HepG2 (cell line): ENCODE data around the gene KIF17. TPM values are rescaled to one million over a fixed set of nuclear protein-coding genes. Genes with fewer than 3 reads are reported as not detected.
A peak's percentile ranks its signal among the peaks of the same experiment; 100 is the strongest.

Source experiments
- ATAC-seq: fragments of 200-7000 bp; cut with Tn5 transposase; 3 replicates; pipeline ENCODE4 v1.9.1; 2020; ENCODE audit warnings: mild to moderate bottlenecking, moderate library complexity
- BruUV-seq: library from RNA; stranded (reverse); fragments of 400-500 nt; replicated peaks from 2 replicates; lab custom pipeline; 2021; lab: Mats Ljungman, UMichigan
- CTCF ChIA-PET: fragments of 300-600 bp; formaldehyde crosslinking; extraction: SDS; loops from one replicate; lab custom pipeline; 2021; ENCODE audit warnings: low total read pairs, inconsistent platforms, low intra/inter-chr PET ratio; lab: Yijun Ruan, JAX
- POLR2A ChIA-PET: fragments of 350-600 bp; sonication (Branson Sonifier 250); formaldehyde crosslinking; loops from one replicate; lab custom pipeline; 2020; ENCODE audit warnings: antibody characterized with exemption, inconsistent platforms; lab: Yijun Ruan, JAX
- DNase-seq: peaks from one replicate; pipeline ENCODE4 v3.0.0-alpha.2; 2015; ENCODE audit warnings: low spot score
- FAIRE-seq: peaks from 3 replicates; lab custom pipeline; 2011; peaks lifted over from hg19 to GRCh38; lab: Jason Lieb, UNC
- H2AFZ ChIP-seq: one replicate; pipeline ENCODE4 v1.6.1; 2011; ENCODE audit warnings: low read length, inconsistent platforms
- H3K27ac ChIP-seq: fragments of 300-600 bp; 3 replicates; pipeline ENCODE4 v1.8.0; 2011; ENCODE audit warnings: mixed run types, mild to moderate bottlenecking, mixed read lengths, low read length, inconsistent platforms; ENCODE audit not compliant: insufficient read depth; ENCODE audit errors: extremely low read length
- H3K27me3 ChIP-seq, 2 experiments: fragments of 200-600 bp in 1 of 2; 2 replicates in 1 of 2; 3 replicates in 1 of 2; pipeline versions ENCODE4 v1.6.0 to v1.8.0; 2011; ENCODE audit warnings: low read length in 2 of 2, mild to moderate bottlenecking in 2 of 2, moderate library complexity in 2 of 2, inconsistent platforms in 1 of 2; ENCODE audit not compliant: insufficient read depth in 2 of 2, control insufficient read depth in 1 of 2
- H3K36me3 ChIP-seq, 2 experiments: fragments of 200-600 bp in 1 of 2; replicated peaks in 1 of 2; 2 replicates in 1 of 2; 3 replicates in 1 of 2; pipeline versions ENCODE4 v1.5.1 to v1.8.0; 2011; ENCODE audit warnings: low read length in 2 of 2, inconsistent platforms in 1 of 2; ENCODE audit not compliant: insufficient read depth in 2 of 2, control insufficient read depth in 1 of 2
- H3K4me1 ChIP-seq: 2 replicates; pipeline ENCODE4 v1.5.1; 2012; ENCODE audit warnings: low read length, inconsistent platforms; ENCODE audit not compliant: insufficient read depth
- H3K4me2 ChIP-seq: 2 replicates; pipeline ENCODE4 v1.6.0; 2011; ENCODE audit warnings: low read depth, low read length, inconsistent platforms
- H3K4me3 ChIP-seq, 3 experiments: fragments of 200-600 bp in 1 of 3; sonication (generic), shearing (Covaris generic) in 1 of 3; replicated peaks in 1 of 3; 2 replicates each; pipeline ENCODE4 v1.5.1; 2011 to 2016; ENCODE audit warnings: low read length in 3 of 3, inconsistent platforms in 2 of 3, low read depth in 2 of 3, mild to moderate bottlenecking in 2 of 3, control low read depth in 1 of 3, mixed read lengths in 1 of 3; ENCODE audit not compliant: insufficient read depth in 1 of 3
- H3K79me2 ChIP-seq: one replicate; pipeline ENCODE4 v1.6.1; 2011; ENCODE audit warnings: low read length, inconsistent platforms; ENCODE audit not compliant: insufficient read depth
- H3K9ac ChIP-seq: 2 replicates; pipeline ENCODE4 v1.6.0; 2011; ENCODE audit warnings: mild to moderate bottlenecking, low read depth, low read length, inconsistent platforms; ENCODE audit not compliant: insufficient read depth
- H3K9me3 ChIP-seq: 2 replicates; pipeline ENCODE4 v1.5.1; 2012; ENCODE audit warnings: mild to moderate bottlenecking, low read length
- H4K20me1 ChIP-seq: 2 replicates; pipeline ENCODE4 v1.6.0; 2011; ENCODE audit warnings: inconsistent platforms, mild to moderate bottlenecking, low read length, moderate library complexity; ENCODE audit not compliant: insufficient read depth
- CERS6 ChIP-seq: sonication (generic); formaldehyde crosslinking; IDR thresholded peaks from 2 replicates; pipeline ENCODE4 v1.5.0; 2020; ENCODE audit warnings: missing genetic modification reagents
- E2F1 ChIP-seq: sonication (generic); formaldehyde crosslinking; IDR thresholded peaks from 2 replicates; pipeline ENCODE4 v1.5.0; 2020; ENCODE audit warnings: missing genetic modification reagents
- ELF4 ChIP-seq: sonication (generic); formaldehyde crosslinking; IDR thresholded peaks from 2 replicates; pipeline ENCODE4 v1.5.0; 2020; ENCODE audit warnings: missing genetic modification reagents, mild to moderate bottlenecking, moderate library complexity, borderline replicate concordance
- ESRRA ChIP-seq: sonication (generic); formaldehyde crosslinking; IDR thresholded peaks from 2 replicates; pipeline ENCODE4 v1.5.1; 2020; ENCODE audit warnings: mild to moderate bottlenecking, low read depth, missing genetic modification reagents
- ETS1 ChIP-seq: sonication (generic); formaldehyde crosslinking; IDR thresholded peaks from 2 replicates; pipeline ENCODE4 v1.4.0; 2020; ENCODE audit warnings: missing genetic modification reagents
- FOSL1 ChIP-seq: sonication (generic); formaldehyde crosslinking; IDR thresholded peaks from 2 replicates; pipeline ENCODE4 v1.9.0; 2021; ENCODE audit warnings: missing genetic modification reagents, borderline replicate concordance
- GTF2F1 ChIP-seq: fragments of 150-350 bp; IDR thresholded peaks from 2 replicates; pipeline ENCODE4 v1.6.1; 2014; ENCODE audit warnings: low read length
- KDM2A ChIP-seq: sonication (generic); formaldehyde crosslinking; IDR thresholded peaks from 2 replicates; pipeline ENCODE4 v1.4.0; 2020; ENCODE audit warnings: low read depth, missing genetic modification reagents, borderline replicate concordance
- ONECUT2 ChIP-seq: sonication (generic); formaldehyde crosslinking; IDR thresholded peaks from 2 replicates; pipeline ENCODE4 v1.4.0; 2020; ENCODE audit warnings: missing genetic modification reagents
- SALL1 ChIP-seq: sonication (generic); formaldehyde crosslinking; IDR thresholded peaks from 2 replicates; pipeline ENCODE4 v1.8.0; 2022; ENCODE audit warnings: mild to moderate bottlenecking, missing genetic modification reagents
- SP2 ChIP-seq: sonication (generic); formaldehyde crosslinking; IDR thresholded peaks from 2 replicates; pipeline ENCODE4 v1.5.1; 2020; ENCODE audit warnings: mild to moderate bottlenecking, missing genetic modification reagents
- TEAD3 ChIP-seq: optimal IDR thresholded peaks from 2 replicates; pipeline ENCODE3; 2016; ENCODE audit warnings: borderline replicate concordance
- TIGD3 ChIP-seq: sonication (generic); formaldehyde crosslinking; IDR thresholded peaks from 2 replicates; pipeline ENCODE4 v1.5.1; 2020; ENCODE audit warnings: mild to moderate bottlenecking, missing genetic modification reagents, borderline replicate concordance
- ZBTB7B ChIP-seq: sonication (generic); formaldehyde crosslinking; IDR thresholded peaks from 2 replicates; pipeline ENCODE4 v1.4.0; 2020; ENCODE audit warnings: missing genetic modification reagents
- ZNF143 ChIP-seq: sonication (generic); formaldehyde crosslinking; IDR thresholded peaks from 2 replicates; pipeline ENCODE4 v1.4.0; 2020; ENCODE audit warnings: missing genetic modification reagents
- ZNF232 ChIP-seq: sonication (generic); formaldehyde crosslinking; IDR thresholded peaks from 2 replicates; pipeline ENCODE4 v1.4.0; 2020; ENCODE audit warnings: missing genetic modification reagents, borderline replicate concordance
- ZNF383 ChIP-seq: sonication (generic); formaldehyde crosslinking; IDR thresholded peaks from 2 replicates; pipeline ENCODE4 v1.4.0; 2020; ENCODE audit warnings: missing genetic modification reagents, mild to moderate bottlenecking, borderline replicate concordance
- ZNF768 ChIP-seq: sonication (generic); formaldehyde crosslinking; IDR thresholded peaks from 2 replicates; pipeline ENCODE4 v1.4.0; 2020; ENCODE audit warnings: missing genetic modification reagents
- WGBS: methylation state at CpG from one replicate; pipeline ENCODE4 v1.1.6; 2017; ENCODE audit warnings: low lambda C conversion rate; 5-methylcytosine and 5-hydroxymethylcytosine counted together
- in situ Hi-C: cut with HindIII; loops from 2 replicates; pipeline ENCODE4 v1.10.0; 2017; ENCODE audit warnings: low pct_unique_long_range_greater_than_20kb; ENCODE audit not compliant: extremely low pct_ligation_motif_present
- intact Hi-C: fragments of 100-400 bp; cut with micrococcal nuclease; formaldehyde crosslinking; loops from one replicate; pipeline ENCODE4 v1.10.0; 2022; ENCODE audit not compliant: unreplicated experiment
- polyA plus RNA-seq, 8 experiments: library from polyadenylated mRNA; depleted of rRNA in 3 of 8; stranded (reverse) in 7 of 8; unstranded in 1 of 8; fragments of >200 nt; fragmentation: Illumina TruSeq in 4 of 8; extraction: Trizol in 4 of 8; gene quantifications; 2 replicates each; pipeline versions ENCODE4 v1.2.1 to v1.2.3, GENCODE V29; 2011 to 2016; ENCODE audit warnings: low read depth in 4 of 8, missing spikeins in 1 of 8, mixed read lengths in 1 of 8; ENCODE audit not compliant: insufficient read depth in 1 of 8
- total RNA-seq, 5 experiments: library from RNA; depleted of rRNA; stranded (reverse); fragments of >200 nt; fragmentation: Illumina TruSeq; extraction: Trizol; gene quantifications; 2 replicates each; pipeline ENCODE4 v1.2.3, GENCODE V29; 2016; ENCODE audit warnings: low read depth in 1 of 5
- TF ChIP-seq, protein P1 (sequence below): sonication (generic); formaldehyde crosslinking; IDR thresholded peaks from 2 replicates; pipeline ENCODE4 v1.8.0; 2023; ENCODE audit warnings: mild to moderate bottlenecking, missing genetic modification reagents
- TF ChIP-seq, protein P2 (sequence below): sonication (generic); formaldehyde crosslinking; IDR thresholded peaks from 2 replicates; pipeline ENCODE4 v1.5.1; 2020; ENCODE audit warnings: missing genetic modification reagents, mild to moderate bottlenecking, borderline replicate concordance

Gene KIF17
- total and polyA plus RNA-seq, 2 of the 13 experiments (the other 11 are each of a cell fraction or from before 2014, with no cell fraction given): 0.24 to 0.44 TPM

DNA sequence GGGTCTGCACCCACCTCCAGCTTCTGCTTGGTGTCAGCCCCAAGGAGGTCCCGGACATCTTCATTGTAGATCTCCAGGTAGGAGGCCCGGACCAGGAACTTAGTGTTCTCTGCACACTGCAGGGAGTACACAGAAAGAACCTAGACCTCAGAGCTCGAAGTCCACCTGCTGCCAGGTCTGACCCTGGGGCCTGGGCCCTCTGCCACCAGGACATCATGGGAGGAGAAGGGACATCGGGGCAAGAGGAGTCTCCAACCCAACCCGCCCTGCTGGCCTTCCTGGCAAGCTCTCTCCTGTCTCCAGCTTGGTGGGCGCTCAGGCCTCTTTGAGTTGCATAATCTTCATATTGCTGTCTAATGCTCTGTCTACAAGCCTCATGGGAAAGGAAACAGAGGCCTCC, 4.4 kb downstream of the KIF17 start:
- Histone ChIP-seq H3K27me3 (peaks cover 5 to 16% of the 10 kb centered on the region in 2 experiments; a peak in 4 of 5 replicates), H3K4me1 (peaks cover 26% of the 10 kb centered on the region), H3K4me2 (peak overlapping the region; percentile 74), H3K27ac (no peak overlapping the region), H3K9ac (no peak overlapping the region), H3K4me3 (peak overlapping the region in 1 of 3 experiments; percentile 40; a peak in 1 of 6 replicates), H3K36me3 (no peaks in the 10 kb centered on the region), H4K20me1 (no peaks in the 10 kb centered on the region), H3K9me3 (no peaks in the 10 kb centered on the region), H3K79me2 (no peaks in the 10 kb centered on the region), H2AFZ (peak overlapping the region; percentile 15)
- in situ Hi-C loops (no loop called here), intact Hi-C loops (no loop called here)
- 7% methylated on average over 3 of the region's 6 CpGs for WGBS
- no TSS peak for BruUV-seq
- ChIA-PET POLR2A (interaction anchor here (1.1 to 1.7 kb wide), 2 partner anchors 17 to 73 kb away, joined by 3 to 6 read pairs; partner anchors contain the start of gene HP1BP3), CTCF (no interaction called here)
- ATAC-seq: peak; percentile 61
- FAIRE-seq: no peak
- peak; percentile 24 for DNase-seq
- TF ChIP-seq ZNF768 (CRISPR knock-in tag) (no peak), TEAD3 (CRISPR knock-in tag) (no peak), GTF2F1 (no peak), SALL1 (CRISPR knock-in tag) (peak; percentile 20; the same call in 1 of the 2 replicates), CERS6 (CRISPR knock-in tag) (no peak), ETS1 (no peak), KDM2A (CRISPR knock-in tag) (no peak), ZNF232 (CRISPR knock-in tag) (no peak), ONECUT2 (CRISPR knock-in tag) (no peak), ESRRA (CRISPR knock-in tag) (no peak), ZNF383 (CRISPR knock-in tag) (no peak), FOSL1 (CRISPR knock-in tag) (no peak), ZBTB7B (CRISPR knock-in tag) (no peak), TIGD3 (CRISPR knock-in tag) (no peak), E2F1 (CRISPR knock-in tag) (no peak), ELF4 (CRISPR knock-in tag) (no peak), ZNF143 (no peak), SP2 (CRISPR knock-in tag) (no peak)
- TF ChIP-seq, protein P1, sequence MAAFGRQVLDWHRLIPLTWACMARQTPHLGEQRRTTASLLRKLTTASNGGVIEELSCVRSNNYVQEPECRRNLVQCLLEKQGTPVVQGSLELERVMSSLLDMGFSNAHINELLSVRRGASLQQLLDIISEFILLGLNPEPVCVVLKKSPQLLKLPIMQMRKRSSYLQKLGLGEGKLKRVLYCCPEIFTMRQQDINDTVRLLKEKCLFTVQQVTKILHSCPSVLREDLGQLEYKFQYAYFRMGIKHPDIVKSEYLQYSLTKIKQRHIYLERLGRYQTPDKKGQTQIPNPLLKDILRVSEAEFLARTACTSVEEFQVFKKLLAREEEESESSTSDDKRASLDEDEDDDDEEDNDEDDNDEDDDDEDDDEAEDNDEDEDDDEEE: no peak
- TF ChIP-seq, protein P2, sequence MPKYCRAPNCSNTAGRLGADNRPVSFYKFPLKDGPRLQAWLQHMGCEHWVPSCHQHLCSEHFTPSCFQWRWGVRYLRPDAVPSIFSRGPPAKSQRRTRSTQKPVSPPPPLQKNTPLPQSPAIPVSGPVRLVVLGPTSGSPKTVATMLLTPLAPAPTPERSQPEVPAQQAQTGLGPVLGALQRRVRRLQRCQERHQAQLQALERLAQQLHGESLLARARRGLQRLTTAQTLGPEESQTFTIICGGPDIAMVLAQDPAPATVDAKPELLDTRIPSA (CRISPR knock-in tag): no peak
